ENCODE measurements around the gene LSM6. TPM values are rescaled to one million over a fixed set of nuclear protein-coding genes. Genes with fewer than 3 reads are reported as not detected.

Gene LSM6
- polyA plus RNA-seq, 2 of the 4 experiments (the other 2 are of a cell fraction) = 25.3 to 57.8 TPM

GRCh38 chr4:146186041-146186440 is 10.5 kb downstream of the LSM6 start (continued):
- no peak for TF ChIP-seq ZSCAN20 (CRISPR knock-in tag; IDR thresholded peaks at IDR 0.05)
- TF ChIP-seq FOSB (CRISPR knock-in tag; IDR thresholded peaks at IDR 0.05) = no peak
- no peak for TF ChIP-seq MAX (IDR thresholded peaks at IDR 0.05)
- no peak for TF ChIP-seq EHMT2 (IDR thresholded peaks at IDR 0.05; ENCODE audit: low read depth)
- TF ChIP-seq ELK1 (IDR thresholded peaks at IDR 0.05; ENCODE audit: low read depth, low read length) = no peak

- DNase-seq (ENCODE audit: low read depth in 1 of 2, low spot score in 1 of 2) (no peak), FAIRE-seq (no peak), ATAC-seq (no peak)
- 85% methylated on average over 3 of the region's 3 CpGs for WGBS (ENCODE audit: missing lambda C conversion rate)
- Histone ChIP-seq H3K4me1 (no peaks in the 10 kb centered on the region; the same call in 2 of the 3 replicates), H3K9me3 (no peaks in the 10 kb centered on the region), H3K27ac (no peak overlapping the region), H3K4me2 (no peak overlapping the region), H3K4me3 (no peak overlapping the region)
- CTCF ChIA-PET = no interaction called here
- TF ChIP-seq RFX5 (IDR thresholded peaks at IDR 0.05) = no peak
- TF ChIP-seq MAZ (IDR thresholded peaks at IDR 0.05; ENCODE audit: borderline replicate concordance, low read depth, low read length) = no peak
- TF ChIP-seq TP53 (CRISPR knock-in tag; IDR thresholded peaks at IDR 0.05) = no peak
- no peak for TF ChIP-seq NR3C1 (IDR thresholded peaks at IDR 0.05)
- TF ChIP-seq REST (IDR thresholded peaks at IDR 0.05) = no peak
- TF ChIP-seq KDM5A (IDR thresholded peaks at IDR 0.05) = no peak
- no peak for TF ChIP-seq JUN (IDR thresholded peaks at IDR 0.05)
- no peak for TF ChIP-seq USF2 (IDR thresholded peaks at IDR 0.05)
- TF ChIP-seq BCL3 (IDR thresholded peaks at IDR 0.05) = no peak
- TF ChIP-seq FOXS1 (CRISPR knock-in tag; IDR thresholded peaks at IDR 0.05) = no peak
- no peak for TF ChIP-seq SMC3 (IDR thresholded peaks at IDR 0.05)
- TF ChIP-seq ZFP36 (IDR thresholded peaks at IDR 0.05; ENCODE audit: borderline replicate concordance, partially characterized antibody) = no peak
- no peak for TF ChIP-seq RNF2 (IDR thresholded peaks at IDR 0.05; ENCODE audit: borderline replicate concordance, low read depth)
- no peak for TF ChIP-seq SREBF2 (IDR thresholded peaks at IDR 0.05)
- TF ChIP-seq MYC (IDR thresholded peaks at IDR 0.05; ENCODE audit: borderline replicate concordance, low read length) = no peak
- no peak for TF ChIP-seq CHD2 (IDR thresholded peaks at IDR 0.05; ENCODE audit: low read length, partially characterized antibody)
- no peak for TF ChIP-seq E2F6 (IDR thresholded peaks at IDR 0.05; ENCODE audit: borderline replicate concordance, low read depth)
- TF ChIP-seq GATA3 (IDR thresholded peaks at IDR 0.05; ENCODE audit: borderline replicate concordance) = no peak
- TF ChIP-seq RAD21 (conservative IDR thresholded peaks at IDR 0.05 in 1 of 2, IDR thresholded peaks at IDR 0.05 in 1 of 2) = no peak
- POLR2A ChIA-PET = no interaction called here
Measured at GRCh38 chr4:146186596-146186995, 11.1 kb downstream of the LSM6 start.

Data from A549 (cell line).